Tibial nerve (tissue), 3 donors: ENCODE measurements around the gene HOPX.

Experiments
- POLR2A ChIP-seq, 2 donors: fragments of 450-650 bp; IDR thresholded peaks; one replicate each; pipeline ENCODE4 v1.6.1; 2017; ENCODE audit warnings: antibody characterized with exemption in 2 of 2, mild to moderate bottlenecking in 2 of 2, moderate library complexity in 2 of 2
- TF ChIP-seq, protein P1 (sequence below), 5 experiments: fragments of 200-600 bp in 3 of 5; fragments of 450-650 bp in 2 of 5; sonication (generic) in 3 of 5; IDR thresholded peaks; one replicate each; pipeline ENCODE4 v1.5.1; 2016 to 2019; ENCODE audit warnings: antibody characterized with exemption in 5 of 5, mild to moderate bottlenecking in 3 of 5, moderate library complexity in 2 of 5

GRCh38 chr4:56655209-56655626 lies 25.9 kb downstream of the HOPX start:
- TF ChIP-seq POLR2A (IDR thresholded peaks at IDR 0.05), result no peak
- TF ChIP-seq, protein P1, sequence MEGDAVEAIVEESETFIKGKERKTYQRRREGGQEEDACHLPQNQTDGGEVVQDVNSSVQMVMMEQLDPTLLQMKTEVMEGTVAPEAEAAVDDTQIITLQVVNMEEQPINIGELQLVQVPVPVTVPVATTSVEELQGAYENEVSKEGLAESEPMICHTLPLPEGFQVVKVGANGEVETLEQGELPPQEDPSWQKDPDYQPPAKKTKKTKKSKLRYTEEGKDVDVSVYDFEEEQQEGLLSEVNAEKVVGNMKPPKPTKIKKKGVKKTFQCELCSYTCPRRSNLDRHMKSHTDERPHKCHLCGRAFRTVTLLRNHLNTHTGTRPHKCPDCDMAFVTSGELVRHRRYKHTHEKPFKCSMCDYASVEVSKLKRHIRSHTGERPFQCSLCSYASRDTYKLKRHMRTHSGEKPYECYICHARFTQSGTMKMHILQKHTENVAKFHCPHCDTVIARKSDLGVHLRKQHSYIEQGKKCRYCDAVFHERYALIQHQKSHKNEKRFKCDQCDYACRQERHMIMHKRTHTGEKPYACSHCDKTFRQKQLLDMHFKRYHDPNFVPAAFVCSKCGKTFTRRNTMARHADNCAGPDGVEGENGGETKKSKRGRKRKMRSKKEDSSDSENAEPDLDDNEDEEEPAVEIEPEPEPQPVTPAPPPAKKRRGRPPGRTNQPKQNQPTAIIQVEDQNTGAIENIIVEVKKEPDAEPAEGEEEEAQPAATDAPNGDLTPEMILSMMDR (IDR thresholded peaks at IDR 0.05), result no peak
